ENCODE measurements around the gene NPBWR2.

NPBWR2 gene

DNA sequence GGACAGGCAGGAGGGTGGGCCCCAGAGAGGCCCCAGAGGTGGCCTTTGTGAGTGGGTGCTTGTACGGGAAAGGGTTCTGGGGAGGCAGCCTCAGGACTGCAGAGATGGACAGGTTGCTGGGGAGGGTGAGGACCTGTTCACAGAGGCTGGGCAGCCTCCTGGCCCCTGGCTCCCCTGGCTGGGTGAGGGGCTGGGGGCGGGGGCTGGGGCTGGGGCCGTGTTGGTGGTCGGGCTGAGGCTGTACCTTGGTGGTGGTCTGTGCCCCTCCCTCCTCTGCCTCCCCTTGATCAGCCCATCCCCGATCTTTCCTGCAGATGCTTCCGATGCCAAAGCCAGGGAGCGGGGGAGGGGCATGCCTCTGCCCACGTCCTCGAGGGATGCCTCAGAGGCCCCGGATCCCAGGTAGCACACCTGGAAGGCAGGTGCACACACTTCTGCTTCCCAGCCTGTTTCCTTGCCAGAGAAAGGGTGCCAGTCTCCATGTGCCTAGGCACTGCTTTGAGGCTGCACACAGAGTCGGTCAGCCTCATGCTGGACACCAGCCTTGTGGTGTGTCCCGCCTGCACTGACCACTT lies 39.5 kb downstream of the NPBWR2 start:
- H3K4me3 ChIP-seq (ENCODE audit: low read depth, low read length): no peak overlapping the region
- no peak for DNase-seq (ENCODE audit: low read depth)
- TF ChIP-seq, protein P1, sequence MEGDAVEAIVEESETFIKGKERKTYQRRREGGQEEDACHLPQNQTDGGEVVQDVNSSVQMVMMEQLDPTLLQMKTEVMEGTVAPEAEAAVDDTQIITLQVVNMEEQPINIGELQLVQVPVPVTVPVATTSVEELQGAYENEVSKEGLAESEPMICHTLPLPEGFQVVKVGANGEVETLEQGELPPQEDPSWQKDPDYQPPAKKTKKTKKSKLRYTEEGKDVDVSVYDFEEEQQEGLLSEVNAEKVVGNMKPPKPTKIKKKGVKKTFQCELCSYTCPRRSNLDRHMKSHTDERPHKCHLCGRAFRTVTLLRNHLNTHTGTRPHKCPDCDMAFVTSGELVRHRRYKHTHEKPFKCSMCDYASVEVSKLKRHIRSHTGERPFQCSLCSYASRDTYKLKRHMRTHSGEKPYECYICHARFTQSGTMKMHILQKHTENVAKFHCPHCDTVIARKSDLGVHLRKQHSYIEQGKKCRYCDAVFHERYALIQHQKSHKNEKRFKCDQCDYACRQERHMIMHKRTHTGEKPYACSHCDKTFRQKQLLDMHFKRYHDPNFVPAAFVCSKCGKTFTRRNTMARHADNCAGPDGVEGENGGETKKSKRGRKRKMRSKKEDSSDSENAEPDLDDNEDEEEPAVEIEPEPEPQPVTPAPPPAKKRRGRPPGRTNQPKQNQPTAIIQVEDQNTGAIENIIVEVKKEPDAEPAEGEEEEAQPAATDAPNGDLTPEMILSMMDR (IDR thresholded peaks at IDR 0.05; ENCODE audit: low read depth, low read length, missing control alignments): no peak

- no peak overlapping the region for H3K4me3 ChIP-seq (ENCODE audit: low read depth, low read length)
- TF ChIP-seq, protein P1 (IDR thresholded peaks at IDR 0.05; ENCODE audit: low read depth, low read length, missing control alignments): no peak
- no peak for DNase-seq (ENCODE audit: low read depth)
Measured at GRCh38 chr20:64067005-64067632, 40.2 kb downstream of the NPBWR2 start.

- H3K4me3 ChIP-seq (ENCODE audit: low read depth, low read length): no peak overlapping the region
- TF ChIP-seq, protein P1 (IDR thresholded peaks at IDR 0.05; ENCODE audit: low read depth, low read length, missing control alignments): no peak
- peak; percentile 85 for DNase-seq (ENCODE audit: low read depth)
Measured at GRCh38 chr20:64065974-64066343, 41.4 kb downstream of the NPBWR2 start.

DNA sequence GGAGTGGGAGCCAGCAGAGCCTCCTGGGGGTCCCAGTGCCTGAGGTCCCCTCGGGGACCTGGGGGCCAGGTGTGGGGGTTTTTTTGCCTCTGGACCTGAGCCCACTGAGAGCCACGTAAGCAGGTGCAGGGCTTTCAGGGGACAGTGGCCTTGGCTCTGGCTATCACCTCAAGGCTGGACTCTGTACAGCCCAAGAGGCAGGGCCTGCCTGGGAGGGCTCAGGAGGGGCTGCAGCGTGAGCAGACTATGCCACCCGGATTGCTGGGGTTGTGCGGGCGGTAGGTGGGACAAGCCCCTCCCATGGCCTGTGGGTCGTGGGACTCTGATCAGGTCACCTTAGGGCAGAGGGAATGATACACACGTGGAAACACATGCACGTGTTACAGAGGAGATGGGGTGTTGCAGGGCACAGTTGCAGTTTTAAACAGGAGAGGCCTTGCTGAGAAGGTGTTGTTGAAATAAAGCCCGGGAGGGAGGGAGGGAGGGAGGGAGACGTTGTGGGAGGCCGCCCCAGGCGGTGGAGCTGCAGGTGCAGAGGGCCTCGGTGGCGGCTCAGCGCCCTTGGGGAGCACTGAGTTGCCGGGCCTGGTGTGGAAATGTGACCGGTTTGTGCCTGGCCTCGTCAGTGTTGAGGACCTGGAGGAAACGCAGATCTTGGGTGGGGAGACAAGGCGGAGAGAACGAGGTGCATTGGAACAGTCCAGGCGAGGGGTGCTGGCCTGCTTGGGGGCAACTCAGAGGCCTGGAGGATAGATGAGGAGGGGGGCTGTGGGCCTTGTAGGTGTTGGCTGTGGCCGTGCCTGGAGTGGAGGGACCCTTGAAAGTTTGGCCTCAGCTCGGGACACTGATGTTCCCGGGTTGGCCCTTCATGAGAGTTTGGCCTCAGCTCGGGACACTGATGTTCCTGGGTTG lies 42.0 kb downstream of the NPBWR2 start:
- no peak overlapping the region for H3K4me3 ChIP-seq (ENCODE audit: low read depth, low read length)
- DNase-seq (ENCODE audit: low read depth): no peak
- TF ChIP-seq, protein P1 (IDR thresholded peaks at IDR 0.05; ENCODE audit: low read depth, low read length, missing control alignments): no peak

- TF ChIP-seq, protein P1 (IDR thresholded peaks at IDR 0.05; ENCODE audit: low read depth, low read length, missing control alignments): no peak
- no peak for DNase-seq (ENCODE audit: low read depth)
- H3K4me3 ChIP-seq (ENCODE audit: low read depth, low read length): no peak overlapping the region; the same call in 1 of the 2 replicates
Measured at GRCh38 chr20:64064145-64064698, 43.1 kb downstream of the NPBWR2 start.

DNA sequence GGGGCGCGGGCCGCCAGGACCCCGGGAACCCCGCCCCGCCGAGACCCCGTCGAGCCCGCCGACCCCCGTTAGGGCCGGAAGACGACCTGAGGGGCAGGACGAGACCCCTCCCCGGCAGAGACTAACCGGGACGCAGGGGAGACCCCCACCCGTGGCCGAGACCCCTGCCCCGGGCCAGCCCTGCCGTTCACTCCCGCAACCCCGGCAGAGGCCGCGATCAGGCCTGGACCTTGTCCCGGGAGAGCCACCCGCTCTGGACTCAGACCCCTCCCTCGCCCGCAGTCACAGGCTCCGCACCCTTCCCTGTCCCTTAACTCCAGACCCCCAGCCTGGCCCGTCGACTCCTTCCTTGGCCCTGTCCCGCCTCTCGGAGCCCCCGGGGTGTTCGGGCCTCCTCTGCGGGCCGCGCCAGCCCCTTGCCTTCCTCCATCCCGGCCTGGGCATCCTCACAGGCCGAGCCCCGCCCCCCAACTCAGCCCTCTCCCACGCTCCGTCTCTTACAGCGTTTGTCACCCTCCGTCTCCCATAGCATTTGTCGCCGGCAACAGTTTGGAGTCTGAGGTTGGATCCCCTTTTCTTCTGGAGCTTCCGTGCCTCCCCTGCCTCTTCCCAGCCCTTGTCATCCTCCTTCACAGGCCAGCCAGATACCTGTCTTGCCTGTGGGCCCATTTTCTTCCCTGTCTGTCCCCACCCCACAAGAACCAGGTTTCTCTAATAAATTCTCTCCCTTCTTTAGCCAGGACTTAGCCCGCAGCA lies 43.8 kb downstream of the NPBWR2 start:
- no peak for DNase-seq (ENCODE audit: low read depth)
- H3K4me3 ChIP-seq (ENCODE audit: low read depth, low read length): peak overlapping the region; percentile 71
- TF ChIP-seq, protein P1 (IDR thresholded peaks at IDR 0.05; ENCODE audit: low read depth, low read length, missing control alignments): no peak

All from GM12864 (cell line).